T-helper 1 cell treated with Interleukin-12 subunit alpha and Interleukin-12 subunit beta and Interleukin-4 antibody, amounts not matched to agents 30 μg/mL and 1 μg/mL, for 36 hours (primary cell): Measurements from ENCODE around the gene TTR.

ENCODE experiments used
- H3K27ac Mint-ChIP-seq: one replicate; pipeline ENCODE4 v1.8.0; 2021; ENCODE audit warnings: mild to moderate bottlenecking, mixed read lengths
- H3K27me3 Mint-ChIP-seq: one replicate; pipeline ENCODE4 v1.8.0; 2021; ENCODE audit warnings: low read depth, mixed read lengths
- H3K36me3 Mint-ChIP-seq: one replicate; pipeline ENCODE4 v1.8.0; 2021; ENCODE audit warnings: low read depth, mixed read lengths
- H3K4me1 Mint-ChIP-seq: one replicate; pipeline ENCODE4 v1.8.0; 2021; ENCODE audit warnings: low read depth, mixed read lengths
- H3K4me3 Mint-ChIP-seq: one replicate; pipeline ENCODE4 v1.8.0; 2021; ENCODE audit warnings: mild to moderate bottlenecking, moderate library complexity, mixed read lengths
- H3K9me3 Mint-ChIP-seq: one replicate; pipeline ENCODE4 v1.8.0; 2021; ENCODE audit warnings: mixed read lengths

TTR gene

DNA sequence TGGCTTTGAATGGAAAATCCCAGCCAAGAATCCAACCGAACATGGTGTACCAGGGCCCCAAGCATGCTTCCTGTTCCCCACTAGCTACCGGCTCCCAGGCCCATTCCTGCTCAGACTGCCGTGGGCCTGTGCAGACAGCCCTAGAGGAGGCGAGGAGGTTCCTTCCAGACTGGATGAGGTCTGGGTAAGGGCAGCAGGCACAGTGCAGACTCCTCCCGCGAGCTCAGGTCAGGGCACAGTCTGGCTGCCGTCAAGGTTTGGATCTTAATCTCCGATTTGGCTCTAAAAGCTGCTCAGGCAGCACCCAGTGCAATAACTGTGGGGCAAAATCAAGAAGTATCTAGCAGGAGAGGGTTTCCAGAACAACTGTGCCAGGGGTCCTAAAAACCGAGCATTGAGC is 19.3 kb upstream of the TTR start:
- H3K9me3 Mint-ChIP-seq = no peaks in the 10 kb centered on the region
- H3K27ac Mint-ChIP-seq = no peak overlapping the region
- no peaks in the 10 kb centered on the region for H3K4me1 Mint-ChIP-seq
- no peak overlapping the region for H3K4me3 Mint-ChIP-seq
- H3K36me3 Mint-ChIP-seq = no peaks in the 10 kb centered on the region
- H3K27me3 Mint-ChIP-seq = no peaks in the 10 kb centered on the region

DNA sequence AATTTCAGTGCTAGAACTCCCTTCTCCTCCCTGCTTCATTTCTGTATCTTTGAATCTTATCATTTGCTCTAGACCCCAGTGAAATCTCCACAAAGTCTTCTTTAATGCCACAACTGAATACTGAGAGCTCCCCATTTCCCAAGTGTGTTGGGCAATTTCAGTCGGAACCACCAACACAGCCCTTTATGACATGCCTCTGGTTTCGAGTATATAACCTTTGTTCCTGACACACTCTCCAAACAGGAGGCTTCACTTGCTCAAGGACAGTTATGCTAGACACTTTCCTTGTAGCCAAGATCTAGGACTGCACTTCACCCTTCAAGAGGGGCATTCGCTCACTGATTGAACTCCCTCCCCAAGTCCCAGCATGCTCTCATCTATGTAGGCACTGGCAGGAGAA is 18.6 kb upstream of the TTR start:
- Mint-ChIP-seq H3K27me3 (no peaks in the 10 kb centered on the region), H3K36me3 (no peaks in the 10 kb centered on the region), H3K4me3 (no peak overlapping the region), H3K4me1 (no peaks in the 10 kb centered on the region), H3K9me3 (no peaks in the 10 kb centered on the region), H3K27ac (no peak overlapping the region)

DNA sequence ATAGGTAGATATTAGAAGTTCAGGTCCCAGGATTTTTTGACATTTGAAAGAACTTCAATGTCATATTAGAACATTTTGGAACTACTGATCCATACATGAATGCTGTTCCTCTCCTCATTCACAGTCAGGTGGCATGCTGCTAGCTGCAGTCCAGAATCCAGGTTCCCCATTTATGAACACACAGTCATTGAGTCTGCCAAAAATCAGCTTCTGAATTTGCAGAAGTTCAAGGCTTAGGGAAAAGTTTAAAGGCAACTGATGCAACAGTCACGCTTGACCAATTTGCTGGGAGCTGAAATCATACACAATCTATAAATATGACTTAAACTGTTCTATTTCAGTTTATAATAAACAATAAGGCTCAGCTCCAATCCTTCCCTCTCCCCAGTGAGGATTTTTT is 17.3 kb upstream of the TTR start:
- H3K9me3 Mint-ChIP-seq = no peaks in the 10 kb centered on the region
- no peaks in the 10 kb centered on the region for H3K27me3 Mint-ChIP-seq
- H3K36me3 Mint-ChIP-seq = no peaks in the 10 kb centered on the region

DNA sequence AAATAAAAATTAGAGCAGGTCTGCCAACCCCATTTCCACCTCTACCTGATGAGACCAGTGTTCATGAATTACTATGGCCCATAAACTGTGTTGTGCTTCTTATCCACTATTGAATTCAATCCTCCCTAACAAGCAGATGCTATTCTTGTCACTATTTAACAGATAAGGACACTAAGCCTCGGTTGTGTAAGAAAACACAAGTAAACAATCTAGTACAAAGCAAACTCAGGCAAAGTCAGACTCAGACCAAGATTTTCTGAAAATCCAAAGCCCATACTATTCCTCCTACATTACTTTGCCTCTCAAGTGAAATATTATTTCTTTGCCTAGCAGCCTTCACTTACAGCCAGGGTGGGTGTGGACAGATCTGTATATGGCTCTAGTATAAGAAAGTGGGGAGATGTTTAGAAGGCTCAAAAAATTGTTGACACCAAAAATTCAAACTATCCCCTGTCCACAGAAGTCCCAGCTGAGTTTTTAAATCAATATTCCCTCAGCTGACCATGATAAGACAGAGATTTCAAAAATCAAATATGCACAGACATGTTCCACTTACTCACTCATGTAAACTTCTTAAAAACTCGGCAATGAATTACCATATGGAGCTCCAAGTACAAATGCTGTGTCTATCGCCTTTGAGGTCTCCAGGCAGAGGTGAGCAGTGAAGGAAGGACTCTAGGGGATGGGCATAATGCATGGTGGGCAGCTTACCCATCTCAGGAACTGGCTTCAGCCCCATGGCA is 16.0 kb upstream of the TTR start:
- Mint-ChIP-seq H3K9me3 (no peaks in the 10 kb centered on the region), H3K4me3 (no peak overlapping the region)

More for the DNA sequence above, 17.3 kb upstream of the TTR start:
- Mint-ChIP-seq H3K4me1 (no peaks in the 10 kb centered on the region), H3K4me3 (no peak overlapping the region), H3K27ac (no peak overlapping the region)

DNA sequence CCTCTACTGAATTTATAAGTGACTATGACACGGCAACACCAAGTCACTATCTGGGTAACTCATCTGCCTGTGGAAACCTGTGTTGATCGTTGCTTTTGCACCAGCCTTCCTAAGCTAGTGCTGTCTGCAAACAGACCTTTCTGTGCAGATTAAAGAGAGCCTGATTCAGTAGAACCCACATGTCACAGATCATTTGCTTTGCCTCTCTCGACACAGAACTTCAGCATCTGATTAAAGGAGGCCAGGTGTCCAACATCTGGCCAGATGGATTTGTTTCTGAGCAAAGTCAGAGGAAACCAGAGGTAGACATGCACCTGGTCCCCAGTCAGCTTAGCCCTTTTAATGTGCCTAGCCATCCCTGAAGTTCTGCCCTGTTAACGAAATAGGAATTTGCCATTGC is 15.0 kb upstream of the TTR start:
- Mint-ChIP-seq H3K36me3 (no peaks in the 10 kb centered on the region), H3K27ac (no peak overlapping the region), H3K27me3 (no peaks in the 10 kb centered on the region), H3K9me3 (no peaks in the 10 kb centered on the region), H3K4me3 (no peak overlapping the region), H3K4me1 (no peaks in the 10 kb centered on the region)

More for the DNA sequence above, 16.0 kb upstream of the TTR start:
- Mint-ChIP-seq H3K27ac (no peak overlapping the region), H3K27me3 (no peaks in the 10 kb centered on the region), H3K4me1 (no peaks in the 10 kb centered on the region), H3K36me3 (no peaks in the 10 kb centered on the region)

DNA sequence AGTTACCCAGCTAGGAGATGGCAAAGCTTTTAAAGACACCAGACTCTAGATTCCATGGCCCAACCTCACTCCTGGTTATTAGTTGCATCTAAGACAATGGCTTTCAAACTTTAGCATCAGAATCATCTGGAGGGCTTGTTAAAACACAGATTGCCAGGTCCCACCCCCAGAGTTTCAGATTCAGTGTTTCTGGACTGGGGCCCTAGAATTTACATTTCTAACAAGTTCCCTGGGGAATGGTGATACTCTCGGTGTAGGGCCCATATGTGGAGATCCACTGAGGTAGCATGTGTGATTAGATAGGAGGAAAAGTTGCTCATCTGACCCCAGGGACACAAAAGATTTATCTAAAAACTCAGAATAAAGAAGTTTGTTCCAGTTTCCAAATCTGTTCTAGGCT is 14.5 kb upstream of the TTR start:
- no peaks in the 10 kb centered on the region for H3K9me3 Mint-ChIP-seq
- no peaks in the 10 kb centered on the region for H3K36me3 Mint-ChIP-seq
- no peaks in the 10 kb centered on the region for H3K4me1 Mint-ChIP-seq
- no peaks in the 10 kb centered on the region for H3K27me3 Mint-ChIP-seq
- no peak overlapping the region for H3K4me3 Mint-ChIP-seq
- no peak overlapping the region for H3K27ac Mint-ChIP-seq

DNA sequence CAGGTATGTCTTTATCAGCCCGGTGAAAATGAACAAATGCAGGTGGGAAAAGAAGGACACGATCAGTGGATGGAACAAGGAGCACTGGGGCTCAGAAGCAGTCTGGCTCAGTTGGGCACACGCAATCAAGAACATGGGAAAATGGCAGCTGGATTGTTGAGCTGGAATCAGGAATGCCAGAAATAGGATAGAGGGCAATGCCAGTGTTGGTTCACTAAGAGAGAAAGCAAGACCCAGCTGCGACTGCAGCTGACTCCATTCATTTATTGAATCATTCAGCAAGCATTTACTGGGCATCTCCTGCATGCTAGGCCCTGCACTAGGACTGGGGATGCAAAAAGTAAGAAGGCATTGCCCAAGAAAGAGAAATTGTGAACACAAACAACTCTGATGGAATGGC is 13.6 kb upstream of the TTR start:
- no peak overlapping the region for H3K4me3 Mint-ChIP-seq
- no peak overlapping the region for H3K27ac Mint-ChIP-seq
- H3K27me3 Mint-ChIP-seq = no peaks in the 10 kb centered on the region
- no peaks in the 10 kb centered on the region for H3K36me3 Mint-ChIP-seq
- H3K9me3 Mint-ChIP-seq = no peaks in the 10 kb centered on the region
- no peaks in the 10 kb centered on the region for H3K4me1 Mint-ChIP-seq

DNA sequence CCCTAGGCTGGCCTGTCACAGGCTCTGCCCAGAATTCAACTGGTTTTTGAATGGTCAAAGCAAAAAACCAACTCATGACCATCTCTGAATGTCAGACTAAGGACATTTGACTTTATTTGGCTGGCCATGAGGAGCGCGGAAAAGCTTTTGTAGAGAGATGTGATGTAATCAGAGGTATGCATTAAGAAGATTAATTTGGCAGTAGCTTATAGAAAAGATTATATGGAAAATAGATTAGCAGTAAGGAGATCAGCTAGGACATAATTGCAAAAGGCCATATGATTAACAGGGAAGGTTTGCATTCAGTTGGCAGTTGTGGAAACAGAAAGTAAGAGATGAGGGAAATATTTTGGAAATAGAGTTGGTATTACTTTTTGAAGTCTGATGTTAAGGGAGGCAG is 12.3 kb upstream of the TTR start:
- Mint-ChIP-seq H3K36me3 (no peaks in the 10 kb centered on the region), H3K27me3 (no peaks in the 10 kb centered on the region), H3K27ac (no peak overlapping the region), H3K4me3 (no peak overlapping the region), H3K9me3 (no peaks in the 10 kb centered on the region), H3K4me1 (no peaks in the 10 kb centered on the region)

DNA sequence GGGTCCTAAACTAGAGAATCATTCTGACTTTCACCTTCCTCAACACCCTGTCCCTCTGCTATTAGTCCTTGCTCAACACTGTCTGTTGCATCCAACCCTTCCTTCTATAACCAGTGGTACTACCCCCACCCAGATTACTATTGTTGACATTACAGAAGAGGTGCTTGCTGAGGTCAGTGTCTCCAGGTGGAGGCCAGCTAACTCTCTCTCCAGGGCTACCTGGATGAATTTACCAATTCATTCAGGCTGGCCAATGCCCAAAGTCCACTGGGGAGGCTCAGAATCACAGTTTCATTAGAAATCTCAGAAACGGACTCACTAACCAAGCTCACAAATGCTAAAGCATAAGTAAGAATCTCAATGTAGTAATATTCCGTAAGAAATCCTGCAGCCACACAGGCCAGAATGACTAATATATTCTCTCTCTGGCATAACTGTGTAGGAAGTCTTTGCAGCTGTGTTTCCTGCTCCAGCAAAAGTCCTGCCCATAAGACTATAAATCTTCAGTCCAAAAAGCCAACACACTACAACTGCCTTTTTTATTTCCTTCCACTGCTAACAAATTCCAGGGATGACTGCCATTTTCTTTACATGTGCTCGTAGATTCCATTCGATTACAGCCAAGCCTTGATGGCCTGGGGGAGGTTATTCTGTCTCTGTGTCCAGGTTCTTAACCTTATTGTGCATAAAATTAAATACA is 10.0 kb upstream of the TTR start:
- no peak overlapping the region for H3K27ac Mint-ChIP-seq
- H3K36me3 Mint-ChIP-seq = no peaks in the 10 kb centered on the region
- no peaks in the 10 kb centered on the region for H3K4me1 Mint-ChIP-seq
- H3K4me3 Mint-ChIP-seq = no peak overlapping the region
- H3K27me3 Mint-ChIP-seq = no peaks in the 10 kb centered on the region
- no peaks in the 10 kb centered on the region for H3K9me3 Mint-ChIP-seq

DNA sequence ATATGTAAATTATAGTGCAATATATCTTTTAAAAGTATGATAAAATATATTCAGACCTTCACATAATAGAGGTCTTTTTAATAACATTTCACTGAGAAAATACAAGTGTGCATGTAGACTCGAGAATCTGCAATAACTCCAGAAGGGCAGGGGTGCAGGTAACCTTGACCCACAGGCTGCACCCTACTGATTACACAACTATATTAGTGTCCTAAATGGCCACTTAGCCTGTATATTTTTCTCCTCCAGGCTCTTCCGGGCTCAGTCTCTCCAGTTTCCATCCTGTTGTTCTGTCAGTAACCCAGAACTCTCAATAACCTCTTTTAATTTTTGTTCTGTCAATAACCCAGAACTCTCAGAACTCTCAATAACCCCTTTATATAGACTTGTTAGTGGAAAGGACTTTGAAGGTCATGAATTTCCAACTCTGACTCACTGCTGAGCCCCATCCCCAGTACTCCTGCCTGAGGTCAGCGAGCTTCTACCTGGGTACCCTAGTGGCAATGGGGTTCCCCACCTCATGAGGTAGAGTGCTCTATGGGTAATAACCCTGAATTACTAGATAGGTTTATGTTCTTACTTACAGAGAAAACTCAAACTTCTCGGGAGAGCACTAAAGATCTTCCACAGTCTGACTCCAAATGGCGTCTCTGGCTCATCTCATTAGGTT is 8.4 kb upstream of the TTR start:
- Mint-ChIP-seq H3K27me3 (no peaks in the 10 kb centered on the region), H3K4me3 (no peak overlapping the region), H3K27ac (no peak overlapping the region), H3K4me1 (no peaks in the 10 kb centered on the region), H3K9me3 (no peaks in the 10 kb centered on the region), H3K36me3 (no peaks in the 10 kb centered on the region)

DNA sequence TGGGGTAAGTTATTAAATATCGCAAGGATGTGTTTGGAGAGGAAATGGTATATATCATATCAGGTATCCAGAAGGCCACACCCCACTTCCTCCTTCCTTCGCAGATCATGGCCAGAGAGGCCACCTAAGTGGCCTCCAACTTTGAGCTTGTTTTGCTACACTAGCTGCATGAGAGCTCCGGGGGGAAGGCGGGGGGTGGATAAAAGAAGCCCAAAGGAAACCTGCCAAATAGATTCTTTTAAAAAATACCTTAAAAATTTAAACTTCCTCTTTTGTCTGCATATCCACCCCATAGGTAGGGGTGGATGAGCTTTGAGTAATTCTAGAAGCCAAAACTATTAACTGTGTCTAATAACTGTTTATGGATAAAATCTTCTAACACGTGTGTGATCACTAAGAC is 5.7 kb upstream of the TTR start:
- Mint-ChIP-seq H3K27me3 (no peaks in the 10 kb centered on the region), H3K27ac (no peak overlapping the region)

DNA sequence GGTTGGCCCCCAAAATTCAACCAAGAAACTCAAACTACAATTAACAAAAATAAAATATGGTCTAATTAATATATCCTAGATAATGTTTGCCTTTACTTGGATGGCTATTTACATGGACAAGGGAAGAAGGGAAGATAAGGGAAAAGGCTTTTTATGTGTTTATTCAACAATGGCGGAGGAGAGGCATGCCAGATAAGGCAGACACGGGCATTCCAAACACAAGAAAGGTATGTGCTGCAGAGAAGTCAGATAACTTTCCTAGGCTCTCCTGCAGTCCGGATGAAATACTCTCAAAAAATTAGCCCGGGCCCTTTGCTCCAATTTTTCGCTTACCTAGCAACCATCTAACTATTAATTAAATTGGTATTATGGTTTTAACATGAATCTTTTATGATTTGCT is 5.1 kb upstream of the TTR start:
- H3K4me1 Mint-ChIP-seq = no peaks in the 10 kb centered on the region
- H3K9me3 Mint-ChIP-seq = no peaks in the 10 kb centered on the region

More for the DNA sequence above, 5.7 kb upstream of the TTR start:
- H3K9me3 Mint-ChIP-seq = no peaks in the 10 kb centered on the region
- H3K4me3 Mint-ChIP-seq = no peak overlapping the region
- no peaks in the 10 kb centered on the region for H3K4me1 Mint-ChIP-seq
- H3K36me3 Mint-ChIP-seq = no peaks in the 10 kb centered on the region

DNA sequence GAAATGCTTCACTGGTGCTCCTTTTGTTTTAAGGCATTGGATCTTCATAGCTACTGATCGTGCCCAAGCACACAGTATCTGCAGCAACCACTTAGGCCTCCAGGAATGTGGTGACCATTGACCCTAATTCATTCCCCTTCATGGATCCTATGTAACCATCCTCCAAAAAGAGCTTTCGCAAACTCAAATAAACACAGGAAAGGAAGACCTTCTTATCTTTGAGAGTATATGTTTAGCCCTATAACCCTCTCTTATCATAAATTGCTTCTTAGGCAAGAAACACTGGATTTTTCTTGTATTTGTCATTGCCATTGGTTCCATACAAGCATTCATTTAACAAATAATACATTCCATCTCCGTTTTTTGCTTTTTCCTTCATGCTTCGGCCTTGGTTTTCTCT is 4.1 kb upstream of the TTR start:
- Mint-ChIP-seq H3K27me3 (peaks cover 7% of the 10 kb centered on the region), H3K9me3 (no peaks in the 10 kb centered on the region), H3K4me1 (no peaks in the 10 kb centered on the region)

More for the DNA sequence above, 5.1 kb upstream of the TTR start:
- H3K4me3 Mint-ChIP-seq = no peak overlapping the region
- H3K27ac Mint-ChIP-seq = no peak overlapping the region
- H3K36me3 Mint-ChIP-seq = no peaks in the 10 kb centered on the region
- peaks cover 5% of the 10 kb centered on the region for H3K27me3 Mint-ChIP-seq

DNA sequence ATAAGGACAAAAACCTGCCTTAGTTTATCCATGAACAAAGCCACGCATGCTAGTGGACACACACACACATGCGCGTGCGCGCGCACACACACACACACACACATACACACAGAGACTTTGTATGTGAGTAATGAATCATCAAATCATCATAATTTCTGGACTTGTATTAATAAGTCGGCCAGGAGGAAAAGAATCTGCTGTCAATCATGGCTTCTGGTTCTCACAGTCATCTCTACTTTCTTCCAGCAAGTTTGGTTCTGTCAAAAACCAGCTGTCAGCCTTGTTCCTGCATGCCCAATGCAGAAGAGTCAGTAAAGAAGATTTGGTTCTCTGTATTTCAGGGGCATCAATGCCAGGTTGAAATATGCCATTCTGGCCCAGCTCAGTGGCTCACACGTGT is 1.1 kb upstream of the TTR start:
- Mint-ChIP-seq H3K9me3 (no peaks in the 10 kb centered on the region), H3K4me1 (no peaks in the 10 kb centered on the region), H3K27ac (no peak overlapping the region), H3K36me3 (no peaks in the 10 kb centered on the region), H3K4me3 (no peak overlapping the region), H3K27me3 (peaks cover 7% of the 10 kb centered on the region)

More for the DNA sequence above, 4.1 kb upstream of the TTR start:
- Mint-ChIP-seq H3K36me3 (no peaks in the 10 kb centered on the region), H3K4me3 (no peak overlapping the region), H3K27ac (no peak overlapping the region)

DNA sequence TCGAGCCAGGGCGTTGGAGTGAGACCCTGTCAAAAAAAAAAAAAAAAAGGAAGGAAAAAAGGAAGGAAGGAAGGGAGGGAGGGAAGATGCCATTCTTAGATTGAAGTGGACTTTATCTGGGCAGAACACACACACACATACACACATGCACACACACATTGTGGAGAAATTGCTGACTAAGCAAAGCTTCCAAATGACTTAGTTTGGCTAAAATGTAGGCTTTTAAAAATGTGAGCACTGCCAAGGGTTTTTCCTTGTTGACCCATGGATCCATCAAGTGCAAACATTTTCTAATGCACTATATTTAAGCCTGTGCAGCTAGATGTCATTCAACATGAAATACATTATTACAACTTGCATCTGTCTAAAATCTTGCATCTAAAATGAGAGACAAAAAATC is 564 bp upstream of the TTR start:
- Mint-ChIP-seq H3K27me3 (peaks cover 7% of the 10 kb centered on the region), H3K27ac (no peak overlapping the region), H3K36me3 (no peaks in the 10 kb centered on the region), H3K4me1 (no peaks in the 10 kb centered on the region), H3K4me3 (no peak overlapping the region), H3K9me3 (no peaks in the 10 kb centered on the region)
